DMS114 treated with DMSO at 0.1 percent for 48 hours (cell line): ENCODE measurements around the gene MYPN.

Source experiments
- DNase-seq: peaks from one replicate; lab custom pipeline; 2025; ENCODE audit not compliant: unreplicated experiment; lab: John Stamatoyannopoulos, UW

MYPN gene

DNA sequence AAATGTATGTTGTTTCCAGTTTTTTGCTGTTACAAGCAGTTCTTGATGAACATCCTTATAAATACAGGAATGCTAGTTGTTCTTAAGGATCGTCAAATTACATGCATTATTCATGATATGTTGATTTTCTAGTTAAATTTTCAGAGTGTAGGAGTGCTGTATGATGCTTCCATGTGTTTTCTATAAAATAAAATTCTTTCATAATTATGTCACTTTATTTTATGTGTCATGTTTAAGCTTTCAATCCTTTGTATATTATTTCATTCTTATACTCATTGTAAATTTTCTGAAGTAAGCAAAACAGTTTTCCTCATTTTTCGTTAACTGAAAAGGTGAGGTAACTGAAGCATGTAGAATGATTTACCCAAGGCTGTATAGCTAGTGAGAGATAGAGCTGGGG is 16.8 kb upstream of the MYPN start:
- DNase-seq: no peak

- DNase-seq: no peak
Observed at GRCh38 chr10:68095153-68095552, 14.1 kb upstream of the MYPN start.

DNA sequence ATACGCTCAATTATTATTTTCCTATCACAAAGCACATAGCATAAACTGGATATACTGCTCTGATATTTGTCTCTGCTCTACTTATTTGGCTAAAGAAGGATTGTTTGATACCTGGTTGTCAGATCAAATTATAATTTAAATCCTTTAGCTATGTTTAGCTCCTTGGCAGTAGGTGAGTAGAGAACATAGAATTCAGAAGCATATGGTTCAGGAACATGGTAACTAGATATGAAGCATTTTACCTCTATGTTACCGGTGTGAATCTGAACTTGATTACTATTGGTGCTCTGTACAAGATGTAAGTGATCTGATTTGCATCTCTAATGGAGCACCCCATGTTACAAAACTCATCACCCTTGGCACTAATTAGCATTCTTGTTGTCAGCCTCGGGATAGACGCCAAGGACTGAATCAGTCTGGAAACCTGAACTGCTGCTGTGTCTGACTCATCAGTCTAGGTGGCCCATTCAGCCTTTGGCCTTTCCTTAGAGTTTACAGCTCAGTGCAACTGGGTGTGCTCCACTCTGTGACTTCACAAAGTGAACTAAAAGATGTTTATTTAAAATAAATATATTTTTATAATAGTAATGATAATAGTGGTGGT is 12.3 kb upstream of the MYPN start:
- no peak for DNase-seq

- DNase-seq: no peak
Observed at GRCh38 chr10:68099736-68100135, 9.6 kb upstream of the MYPN start.

- no peak for DNase-seq
Observed at GRCh38 chr10:68101066-68101465, 8.2 kb upstream of the MYPN start.

- no peak for DNase-seq
Observed at GRCh38 chr10:68103261-68103878, 5.9 kb upstream of the MYPN start.

DNA sequence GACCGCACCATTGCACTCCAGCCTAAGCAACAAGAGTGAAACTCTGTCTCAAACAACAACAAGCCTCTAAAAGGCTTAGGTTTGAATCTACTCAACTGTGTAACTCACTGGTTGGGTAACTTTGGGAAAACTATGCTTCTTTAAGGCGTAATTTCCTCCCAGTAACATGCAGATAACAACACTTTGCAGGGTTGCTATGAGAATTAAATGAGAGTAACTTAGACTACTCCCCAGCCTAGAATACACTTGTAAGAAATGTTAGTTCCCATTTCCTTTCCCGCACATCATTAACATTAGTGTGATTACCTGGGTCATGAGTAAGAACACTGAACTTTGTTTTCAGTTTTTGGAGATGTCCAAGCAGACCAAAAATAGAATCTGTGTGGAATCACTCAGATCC is 5.4 kb upstream of the MYPN start:
- DNase-seq: no peak

DNA sequence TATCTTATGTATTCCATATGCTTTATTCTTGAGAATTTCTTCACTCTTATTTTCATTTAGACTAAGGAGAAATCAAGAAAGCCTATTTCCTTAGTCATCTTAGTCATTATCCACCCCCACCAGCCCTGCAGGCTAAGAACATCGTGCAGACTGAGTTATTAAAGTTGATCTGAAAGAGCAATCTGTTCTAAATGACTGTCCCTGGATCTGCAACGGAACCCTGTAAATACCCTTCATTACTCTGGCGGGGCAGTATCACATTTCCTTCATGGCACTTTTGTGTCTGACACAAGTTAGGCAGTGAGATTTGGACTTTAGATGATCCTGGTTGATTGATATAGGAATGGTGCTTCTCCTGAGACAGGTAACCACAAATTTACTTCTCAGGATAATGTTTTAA is 3.5 kb upstream of the MYPN start:
- no peak for DNase-seq

- DNase-seq: no peak
Observed at GRCh38 chr10:68106656-68107055, 2.6 kb upstream of the MYPN start.

GRCh38 chr10:68107651-68108050 is 1.6 kb upstream of the MYPN start:
- no peak for DNase-seq

DNA sequence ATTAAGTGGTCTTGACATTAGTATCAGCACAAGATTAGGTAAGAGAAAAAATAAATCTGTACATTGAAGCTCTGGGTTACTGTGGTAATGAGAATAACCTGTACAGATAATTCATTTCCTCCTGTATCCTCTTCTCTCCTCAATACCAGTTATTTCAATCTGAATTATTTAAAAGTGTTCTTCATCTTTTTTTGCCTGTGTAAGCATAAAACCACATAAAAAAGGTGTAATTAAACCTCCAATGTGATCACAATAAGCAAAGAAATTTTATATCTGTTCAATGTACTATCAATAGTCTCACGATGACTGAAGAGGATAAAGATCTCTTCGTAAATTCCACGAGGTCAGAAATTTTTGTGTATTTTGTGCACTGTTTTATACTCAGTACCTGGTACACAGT is 1.2 kb upstream of the MYPN start:
- no peak for DNase-seq

- no peak for DNase-seq
Observed at GRCh38 chr10:68108653-68109052, 635 bp upstream of the MYPN start.

DNA sequence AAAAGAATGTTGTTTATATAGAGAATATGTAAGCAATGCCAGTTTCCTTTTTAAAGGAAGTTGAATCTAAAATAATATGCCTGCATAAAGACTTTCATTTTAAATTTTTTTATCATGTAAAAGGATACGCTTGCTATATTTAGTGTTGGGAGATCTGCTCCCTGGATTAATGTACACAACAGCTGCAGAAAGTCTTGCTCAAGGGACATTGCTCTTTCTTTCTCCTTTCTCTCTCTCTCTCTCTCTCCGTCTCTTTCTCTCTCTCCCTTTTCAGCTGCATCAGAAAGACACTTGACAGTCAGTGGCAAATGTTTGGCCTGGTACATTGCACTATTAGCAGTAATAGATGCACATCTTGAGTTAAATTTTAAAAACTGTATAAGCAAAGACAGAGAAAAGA is 739 bp downstream of the MYPN start:
- DNase-seq: no peak

- DNase-seq: no peak
Observed at GRCh38 chr10:68111584-68111983, 2.3 kb downstream of the MYPN start.

GRCh38 chr10:68112837-68113236 is 3.5 kb downstream of the MYPN start:
- DNase-seq: no peak

GRCh38 chr10:68118657-68119056 is 9.4 kb downstream of the MYPN start:
- no peak for DNase-seq

DNA sequence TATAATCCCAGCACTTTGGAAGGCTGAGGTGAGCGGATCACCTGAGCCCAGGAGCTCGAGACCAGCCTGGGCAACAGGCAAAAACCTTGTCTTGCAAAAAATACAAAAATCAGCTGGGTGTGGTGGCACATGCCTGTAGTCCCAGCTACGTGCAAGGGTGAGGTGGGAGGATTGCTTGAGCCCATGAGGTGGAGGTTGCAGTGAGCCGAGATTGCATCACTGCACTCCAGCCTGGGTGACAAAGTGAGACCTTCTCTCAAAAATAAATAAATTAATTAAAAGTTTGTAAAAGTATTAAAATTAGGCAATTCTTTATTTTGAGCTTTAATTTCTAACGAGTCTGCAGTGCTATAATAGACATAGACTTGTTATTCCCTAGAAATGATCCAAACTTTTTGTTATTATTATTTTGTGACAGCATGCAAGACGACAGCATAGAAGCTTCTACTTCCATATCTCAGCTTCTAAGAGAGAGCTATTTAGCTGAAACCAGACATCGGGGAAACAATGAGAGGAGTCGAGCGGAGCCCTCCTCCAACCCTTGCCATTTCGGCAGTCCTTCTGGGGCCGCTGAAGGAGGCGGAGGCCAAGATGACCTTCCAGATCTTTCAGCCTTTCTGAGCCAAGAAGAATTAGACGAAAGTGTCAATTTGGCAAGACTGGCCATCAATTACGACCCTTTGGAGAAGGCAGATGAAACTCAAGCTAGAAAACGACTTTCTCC is 11.9 kb downstream of the MYPN start:
- DNase-seq: no peak

- DNase-seq: no peak
Observed at GRCh38 chr10:68121852-68122251, 12.6 kb downstream of the MYPN start.

DNA sequence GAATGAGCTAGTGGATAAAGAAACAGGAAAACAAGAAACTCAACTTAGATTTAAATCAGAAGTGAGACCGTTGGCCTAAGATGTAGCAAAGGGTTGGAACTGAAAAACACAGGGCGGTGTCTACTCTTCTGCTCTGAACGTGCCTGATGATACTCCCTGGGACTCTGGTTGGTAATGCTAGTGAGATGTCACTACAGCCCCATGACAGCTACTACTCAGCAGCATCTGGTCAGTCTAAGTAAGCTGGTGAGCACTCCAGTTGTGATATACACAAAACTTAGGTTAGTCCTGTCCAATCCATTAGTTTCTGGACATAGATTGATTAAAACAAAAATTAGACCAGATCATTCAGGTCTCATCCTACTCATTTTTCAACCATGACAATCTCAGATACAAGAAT is 15.4 kb downstream of the MYPN start:
- no peak for DNase-seq

GRCh38 chr10:68125772-68126171 is 16.5 kb downstream of the MYPN start:
- DNase-seq: no peak

DNA sequence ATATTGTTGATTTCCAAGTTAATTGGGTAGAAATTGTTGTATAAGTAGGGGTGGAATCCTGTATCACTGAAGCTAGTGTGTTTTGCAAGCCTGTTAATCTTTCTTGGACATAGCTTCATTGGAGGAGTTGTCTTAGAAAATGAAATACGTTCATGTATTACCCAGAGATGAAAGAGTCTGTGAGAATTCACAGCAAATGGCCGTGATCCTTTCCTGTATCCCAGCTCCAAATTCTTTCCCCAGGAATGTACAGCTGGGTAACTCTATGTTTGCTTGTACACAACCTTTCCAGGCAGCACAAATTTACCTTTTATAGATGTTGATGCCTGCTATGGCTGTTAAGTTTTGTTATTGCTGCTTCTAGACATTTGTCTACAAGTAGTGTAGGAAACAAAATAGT is 18.7 kb downstream of the MYPN start:
- DNase-seq: no peak

GRCh38 chr10:68132391-68132790 is 23.1 kb downstream of the MYPN start:
- DNase-seq: no peak

- no peak for DNase-seq
Observed at GRCh38 chr10:68133523-68133922, 24.2 kb downstream of the MYPN start.
